Astrocyte of the hippocampus (primary cell): Measurements from ENCODE around the gene GMPPA.

ENCODE experiments used
- DNase-seq: peaks from one replicate; pipeline ENCODE4 v3.0.0; 2011; ENCODE audit warnings: low read depth, low spot score

GMPPA gene

DNA sequence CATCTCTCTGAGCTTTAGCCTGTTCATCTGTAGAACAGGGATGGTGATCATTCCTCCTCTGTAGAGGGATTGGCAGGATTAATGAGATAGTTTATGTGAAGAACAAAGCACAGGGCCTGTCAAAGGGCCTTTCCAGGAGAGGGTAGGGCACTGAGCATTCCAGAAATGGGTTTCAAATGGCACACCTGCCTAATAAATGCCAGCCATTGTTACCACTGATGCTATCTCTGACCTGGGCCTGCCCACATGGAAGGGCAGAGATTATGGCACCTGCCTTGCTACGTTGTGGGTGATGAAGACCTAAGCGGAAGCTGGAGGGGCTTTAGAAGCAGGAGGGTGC lies 31.0 kb upstream of the GMPPA start:
- DNase-seq = no peak

DNA sequence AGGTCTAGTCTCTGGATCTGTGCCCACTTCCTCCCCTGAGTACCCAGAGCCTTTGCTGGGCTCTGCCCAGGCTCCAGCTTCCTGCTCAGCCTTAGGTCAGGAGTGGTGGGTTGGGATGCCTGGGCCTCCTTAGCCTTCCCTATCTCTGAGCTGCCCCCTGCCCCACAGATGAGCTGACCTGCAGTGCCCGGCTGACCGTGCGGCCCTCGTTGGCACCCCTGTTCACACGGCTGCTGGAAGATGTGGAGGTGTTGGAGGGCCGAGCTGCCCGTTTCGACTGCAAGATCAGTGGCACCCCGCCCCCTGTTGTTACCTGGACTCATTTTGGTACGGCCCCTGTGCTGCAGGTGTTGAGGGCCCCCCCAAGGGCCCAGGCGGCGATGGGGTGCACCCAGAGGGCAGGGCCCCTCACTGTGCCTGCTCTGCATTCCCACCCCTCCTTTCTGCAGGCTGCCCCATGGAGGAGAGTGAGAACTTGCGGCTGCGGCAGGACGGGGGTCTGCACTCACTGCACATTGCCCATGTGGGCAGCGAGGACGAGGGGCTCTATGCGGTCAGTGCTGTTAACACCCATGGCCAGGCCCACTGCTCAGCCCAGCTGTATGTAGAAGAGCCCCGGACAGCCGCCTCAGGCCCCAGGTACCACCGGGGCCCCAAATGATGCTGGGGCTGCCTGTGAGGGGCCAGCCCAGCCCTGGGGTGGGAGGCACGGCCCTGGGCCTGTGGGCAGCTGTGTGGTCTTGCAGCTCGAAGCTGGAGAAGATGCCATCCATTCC lies 30.1 kb upstream of the GMPPA start:
- DNase-seq = no peak

DNA sequence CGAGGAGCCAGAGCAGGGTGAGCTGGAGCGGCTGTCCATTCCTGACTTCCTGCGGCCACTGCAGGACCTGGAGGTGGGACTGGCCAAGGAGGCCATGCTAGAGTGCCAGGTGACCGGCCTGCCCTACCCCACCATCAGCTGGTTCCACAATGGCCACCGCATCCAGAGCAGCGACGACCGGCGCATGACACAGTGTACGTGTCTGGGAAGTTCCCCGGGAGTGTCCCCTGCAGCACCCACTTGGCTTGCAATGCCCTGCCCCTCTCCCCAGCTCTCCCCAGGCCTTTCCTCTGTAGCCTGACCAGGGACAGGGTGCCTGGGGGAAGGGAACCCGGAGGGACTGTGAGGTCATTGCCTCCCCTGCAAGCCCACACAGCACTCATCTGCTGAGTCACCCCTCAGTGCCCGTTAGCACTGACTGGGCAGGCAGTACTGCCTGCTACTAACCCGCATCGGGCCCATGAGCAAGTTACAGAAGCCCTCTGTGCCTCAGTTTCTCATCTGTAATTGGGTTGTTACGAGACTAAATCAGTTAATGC lies 29.4 kb upstream of the GMPPA start:
- peak; percentile 80 for DNase-seq

DNA sequence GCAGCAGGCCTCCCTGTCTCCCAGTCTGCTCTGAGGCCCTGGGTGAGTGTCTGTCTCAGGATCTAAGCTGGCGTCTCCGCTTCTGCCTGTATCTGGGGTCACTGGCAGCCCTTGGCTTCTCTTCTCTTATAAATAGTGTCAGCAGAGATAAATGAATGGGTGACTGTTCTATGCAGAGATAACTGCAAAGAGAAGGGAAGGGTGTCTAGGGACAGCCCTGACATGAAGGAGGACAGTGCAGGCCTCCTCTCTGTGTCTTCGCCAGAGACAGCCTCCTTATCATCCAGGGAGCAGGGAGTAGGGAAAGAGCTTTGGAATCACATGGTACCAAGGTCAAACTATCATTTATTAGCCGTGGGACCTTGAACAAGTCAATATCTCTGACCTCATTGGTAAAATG lies 28.3 kb upstream of the GMPPA start:
- DNase-seq = no peak

DNA sequence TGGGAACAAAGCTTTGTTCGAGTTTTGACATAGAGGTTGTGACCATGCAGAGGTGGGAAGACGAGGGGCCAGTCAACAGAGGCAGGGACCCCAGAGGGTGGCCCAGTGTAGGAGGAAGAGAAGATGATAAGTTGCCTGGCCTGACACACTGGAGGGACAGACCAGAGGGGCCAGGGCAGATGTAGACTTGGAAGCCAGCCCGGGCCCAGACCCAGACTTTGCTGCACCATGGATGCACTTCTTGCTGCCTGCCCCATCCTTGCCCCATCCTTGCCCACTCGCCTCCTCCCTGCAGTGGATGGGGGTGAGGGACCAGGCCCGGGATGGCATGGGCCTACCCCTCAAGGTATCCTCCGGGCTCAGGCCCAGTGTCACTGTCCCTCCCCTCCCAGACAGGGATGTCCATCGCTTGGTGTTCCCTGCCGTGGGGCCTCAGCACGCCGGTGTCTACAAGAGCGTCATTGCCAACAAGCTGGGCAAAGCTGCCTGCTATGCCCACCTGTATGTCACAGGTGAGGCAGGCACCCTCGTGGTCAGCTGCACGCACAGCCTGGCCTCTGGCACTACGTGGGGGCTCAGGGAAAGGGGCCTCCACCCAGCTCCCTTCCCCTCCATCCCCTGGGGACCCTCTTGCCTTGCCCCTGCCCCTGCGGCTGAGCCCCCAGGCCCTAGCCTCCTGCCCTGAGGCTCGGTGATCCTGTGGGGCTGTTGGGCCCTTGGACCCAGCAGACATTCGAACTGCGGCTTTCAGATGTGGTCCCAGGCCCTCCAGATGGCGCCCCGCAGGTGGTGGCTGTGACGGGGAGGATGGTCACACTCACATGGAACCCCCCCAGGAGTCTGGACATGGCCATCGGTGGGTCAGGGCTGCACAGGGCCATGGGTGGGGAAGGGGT lies 27.0 kb upstream of the GMPPA start:
- no peak for DNase-seq

DNA sequence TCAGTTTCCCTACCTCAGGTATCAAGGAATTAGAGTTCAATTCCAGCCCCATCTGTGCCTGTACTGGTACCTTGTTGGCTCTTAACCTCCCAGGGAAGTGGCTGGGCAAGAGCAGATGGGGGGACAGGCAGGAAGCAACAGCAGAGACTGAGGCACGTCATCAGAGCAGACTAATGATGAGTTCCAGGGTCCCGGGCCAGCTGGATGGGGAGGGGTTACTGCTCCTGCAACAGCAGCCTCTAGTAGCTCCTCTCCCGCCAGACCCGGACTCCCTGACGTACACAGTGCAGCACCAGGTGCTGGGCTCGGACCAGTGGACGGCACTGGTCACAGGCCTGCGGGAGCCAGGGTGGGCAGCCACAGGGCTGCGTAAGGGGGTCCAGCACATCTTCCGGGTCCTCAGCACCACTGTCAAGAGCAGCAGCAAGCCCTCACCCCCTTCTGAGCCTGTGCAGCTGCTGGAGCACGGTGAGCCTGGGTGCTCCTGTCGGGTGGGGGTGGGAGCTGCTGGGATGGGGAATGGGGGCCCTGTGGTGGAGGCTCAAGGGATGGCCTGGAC lies 26.0 kb upstream of the GMPPA start:
- no peak for DNase-seq

DNA sequence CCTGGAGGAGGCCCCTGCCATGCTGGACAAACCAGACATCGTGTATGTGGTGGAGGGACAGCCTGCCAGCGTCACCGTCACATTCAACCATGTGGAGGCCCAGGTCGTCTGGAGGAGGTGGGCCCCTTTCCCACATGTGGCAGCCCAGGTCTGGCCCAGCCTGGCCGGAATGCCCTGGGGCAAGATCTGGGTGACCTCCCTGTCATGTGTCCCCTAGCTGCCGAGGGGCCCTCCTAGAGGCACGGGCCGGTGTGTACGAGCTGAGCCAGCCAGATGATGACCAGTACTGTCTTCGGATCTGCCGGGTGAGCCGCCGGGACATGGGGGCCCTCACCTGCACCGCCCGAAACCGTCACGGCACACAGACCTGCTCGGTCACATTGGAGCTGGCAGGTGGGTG lies 25.2 kb upstream of the GMPPA start:
- DNase-seq = no peak

DNA sequence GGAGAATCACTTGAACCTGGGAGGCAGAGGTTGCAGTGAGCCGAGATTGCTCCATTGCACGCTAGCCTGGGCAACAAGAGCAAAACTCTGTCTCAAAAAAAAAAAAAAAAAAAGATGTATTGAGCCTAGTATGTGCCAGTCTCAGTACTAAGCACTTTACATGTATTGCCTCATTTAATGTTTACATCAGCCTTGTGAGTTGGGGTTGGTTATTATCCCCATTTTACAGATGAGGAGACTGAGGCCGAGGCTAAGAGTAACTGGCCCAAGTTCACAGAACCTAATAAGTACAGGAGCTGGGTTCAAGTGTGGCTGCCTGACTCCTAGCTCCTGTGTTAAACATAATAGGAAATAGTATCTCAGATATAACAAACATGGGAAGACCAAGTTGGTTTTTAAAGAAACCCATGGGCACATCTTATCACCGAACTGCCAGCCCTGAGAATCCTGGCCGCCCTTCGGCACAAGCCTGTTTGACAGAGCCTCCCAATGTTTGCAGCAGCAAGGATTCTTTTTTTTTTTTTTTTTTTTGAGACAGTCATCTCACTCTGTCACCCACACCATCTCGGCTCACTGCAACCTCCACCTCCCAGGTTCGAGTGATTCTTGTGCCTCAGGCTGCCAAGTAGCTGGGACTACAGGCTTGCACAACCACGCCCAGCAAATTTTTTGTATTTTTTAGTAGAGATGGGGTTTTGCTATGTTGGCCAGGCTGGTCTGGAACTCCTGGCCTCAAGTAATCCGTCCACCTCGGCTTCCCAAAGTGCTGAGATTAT lies 24.2 kb upstream of the GMPPA start:
- no peak for DNase-seq

DNA sequence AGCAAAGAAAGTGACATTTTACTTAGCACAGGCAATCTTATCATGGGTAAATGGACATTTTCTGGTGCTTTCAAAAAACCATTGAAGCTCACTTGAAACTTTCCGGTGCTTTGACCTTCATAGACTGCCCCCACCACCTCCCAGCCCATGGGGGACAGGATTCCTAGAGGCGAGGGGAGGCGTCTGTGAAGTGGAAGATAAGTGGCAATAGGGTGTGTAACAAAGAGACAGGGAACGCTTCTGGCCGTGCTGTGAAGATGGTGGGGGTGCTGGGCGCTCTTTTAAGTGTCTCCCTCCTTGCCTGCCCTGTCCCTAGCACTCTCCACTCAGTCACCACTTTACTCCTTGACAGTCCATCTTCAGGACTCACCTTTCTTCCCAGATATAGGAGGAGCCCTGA lies 23.4 kb upstream of the GMPPA start:
- DNase-seq = no peak

DNA sequence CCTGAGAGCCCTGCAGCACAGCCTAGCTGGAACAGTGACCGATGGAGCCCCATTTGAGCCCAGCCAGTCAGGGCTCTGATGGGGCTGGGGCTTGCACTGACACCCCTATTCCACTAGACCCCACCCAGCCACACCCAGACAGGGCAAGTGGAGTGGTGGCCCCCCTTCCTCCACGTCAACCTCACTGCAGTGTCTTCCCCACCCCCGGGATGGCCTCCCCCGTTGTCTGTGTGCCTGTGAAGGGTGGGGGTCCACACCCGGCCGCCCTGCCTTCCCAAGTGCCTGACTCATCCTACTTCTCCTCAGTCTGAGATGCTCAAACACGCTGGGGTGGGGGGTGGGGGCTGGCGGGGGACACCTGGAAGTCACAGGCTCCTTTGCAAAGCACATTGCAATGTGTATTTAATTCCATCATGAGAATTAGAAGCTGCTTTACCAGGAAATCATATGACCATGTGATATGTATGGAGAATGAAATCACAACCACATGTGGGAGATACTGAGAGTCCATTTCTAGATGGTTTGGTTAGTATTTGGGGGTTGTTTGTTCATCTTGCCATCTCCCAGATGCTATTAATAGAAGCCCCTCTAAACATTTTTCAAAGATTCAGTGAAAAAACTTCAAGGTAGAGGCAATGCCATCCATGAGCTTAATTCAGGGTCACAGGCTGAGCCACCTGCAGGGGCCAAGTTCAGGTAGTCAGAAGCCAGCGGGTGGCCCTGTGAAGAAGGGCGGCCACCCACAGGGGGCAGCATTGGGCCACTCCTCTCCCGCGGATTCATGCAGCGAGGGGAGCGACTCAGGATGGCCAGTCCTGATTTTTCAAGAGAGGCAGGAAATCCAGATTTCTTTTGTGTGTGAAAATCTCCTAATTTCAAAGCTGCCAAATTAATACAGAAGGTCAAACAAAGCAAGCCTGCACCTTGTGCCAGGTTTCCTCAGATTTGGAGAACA lies 22.7 kb upstream of the GMPPA start:
- peak; percentile 81 for DNase-seq

DNA sequence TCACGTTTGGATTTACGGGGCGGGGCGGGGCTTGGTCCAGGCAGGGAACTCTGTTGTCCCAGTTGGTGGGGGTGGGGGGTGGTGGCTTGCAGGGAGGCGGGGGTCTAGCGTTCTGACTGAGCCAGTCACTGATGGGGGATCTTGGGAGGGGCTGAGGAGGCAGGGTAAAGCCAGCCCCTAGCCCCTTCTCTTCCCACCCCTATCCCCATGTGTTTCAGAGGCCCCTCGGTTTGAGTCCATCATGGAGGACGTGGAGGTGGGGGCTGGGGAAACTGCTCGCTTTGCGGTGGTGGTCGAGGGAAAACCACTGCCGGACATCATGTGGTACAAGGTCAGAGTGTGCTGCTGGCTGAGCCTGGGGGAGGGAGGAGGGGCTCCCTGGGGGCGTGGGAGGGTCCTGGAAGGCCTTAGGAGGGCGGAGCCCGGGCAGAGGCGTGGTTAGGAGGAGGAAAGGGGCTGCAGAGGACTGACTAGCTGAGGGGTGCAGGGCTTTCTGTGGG lies 22.0 kb upstream of the GMPPA start:
- DNase-seq = no peak

DNA sequence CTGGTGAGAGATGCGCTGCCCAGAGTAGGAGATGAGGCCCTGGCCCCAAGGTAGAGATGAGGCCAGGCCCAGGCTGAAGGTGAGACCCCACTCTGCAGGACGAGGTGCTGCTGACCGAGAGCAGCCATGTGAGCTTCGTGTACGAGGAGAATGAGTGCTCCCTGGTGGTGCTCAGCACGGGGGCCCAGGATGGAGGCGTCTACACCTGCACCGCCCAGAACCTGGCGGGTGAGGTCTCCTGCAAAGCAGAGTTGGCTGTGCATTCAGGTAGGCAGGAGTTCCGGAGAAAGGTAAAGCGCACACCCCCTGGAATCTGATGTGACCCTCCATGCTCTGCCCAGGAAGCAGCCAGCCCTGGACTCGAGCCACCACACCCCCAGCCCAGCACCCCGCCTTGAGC lies 21.5 kb upstream of the GMPPA start:
- no peak for DNase-seq

DNA sequence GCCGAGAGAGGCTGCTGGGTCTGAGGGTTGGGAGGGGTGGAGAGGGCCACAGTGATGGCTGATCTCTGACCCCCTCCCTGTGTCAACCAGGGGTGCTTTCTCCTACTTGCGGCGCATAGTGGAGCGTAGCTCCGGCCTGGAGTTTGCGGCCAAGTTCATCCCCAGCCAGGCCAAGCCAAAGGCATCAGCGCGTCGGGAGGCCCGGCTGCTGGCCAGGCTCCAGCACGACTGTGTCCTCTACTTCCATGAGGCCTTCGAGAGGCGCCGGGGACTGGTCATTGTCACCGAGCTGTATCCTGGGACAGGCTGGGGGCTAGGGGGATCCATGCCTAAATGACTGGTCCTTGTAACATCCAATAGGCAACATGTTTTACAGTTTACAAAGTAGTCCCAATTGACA lies 20.9 kb upstream of the GMPPA start:
- no peak for DNase-seq

DNA sequence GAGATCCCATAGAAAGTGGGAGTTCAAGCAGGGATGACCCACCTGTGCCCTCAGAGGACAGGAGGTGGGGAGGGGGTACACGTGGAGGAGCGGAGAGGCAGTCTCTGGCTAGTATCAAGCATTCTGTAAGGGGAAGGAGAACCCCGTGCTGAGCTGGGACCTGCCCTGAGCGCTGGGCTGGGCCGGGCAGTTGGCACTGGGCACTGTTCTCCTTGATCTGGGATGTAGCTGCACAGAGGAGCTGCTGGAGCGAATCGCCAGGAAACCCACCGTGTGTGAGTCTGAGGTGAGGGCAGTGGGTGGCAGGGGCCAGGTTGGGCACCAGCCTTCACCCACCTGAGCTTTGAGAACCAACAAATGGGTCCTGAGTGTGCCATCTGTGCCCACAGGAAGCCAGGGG lies 19.8 kb upstream of the GMPPA start:
- no peak for DNase-seq

DNA sequence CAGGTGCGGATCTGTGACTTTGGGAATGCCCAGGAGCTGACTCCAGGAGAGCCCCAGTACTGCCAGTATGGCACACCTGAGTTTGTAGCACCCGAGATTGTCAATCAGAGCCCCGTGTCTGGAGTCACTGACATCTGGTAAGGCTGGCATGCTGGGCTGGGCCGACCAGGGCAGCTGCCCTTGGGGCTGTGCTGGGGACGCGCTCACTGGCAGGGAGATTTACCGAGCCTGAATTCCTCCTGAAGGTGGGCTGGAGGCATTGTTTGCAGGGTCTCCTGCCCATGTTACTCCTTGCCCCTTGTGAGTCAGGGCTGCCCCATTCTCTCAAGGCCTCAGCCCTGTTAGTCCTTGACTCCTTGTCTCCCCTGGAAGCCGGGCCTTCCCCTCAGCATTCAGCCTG lies 18.7 kb upstream of the GMPPA start:
- no peak for DNase-seq

DNA sequence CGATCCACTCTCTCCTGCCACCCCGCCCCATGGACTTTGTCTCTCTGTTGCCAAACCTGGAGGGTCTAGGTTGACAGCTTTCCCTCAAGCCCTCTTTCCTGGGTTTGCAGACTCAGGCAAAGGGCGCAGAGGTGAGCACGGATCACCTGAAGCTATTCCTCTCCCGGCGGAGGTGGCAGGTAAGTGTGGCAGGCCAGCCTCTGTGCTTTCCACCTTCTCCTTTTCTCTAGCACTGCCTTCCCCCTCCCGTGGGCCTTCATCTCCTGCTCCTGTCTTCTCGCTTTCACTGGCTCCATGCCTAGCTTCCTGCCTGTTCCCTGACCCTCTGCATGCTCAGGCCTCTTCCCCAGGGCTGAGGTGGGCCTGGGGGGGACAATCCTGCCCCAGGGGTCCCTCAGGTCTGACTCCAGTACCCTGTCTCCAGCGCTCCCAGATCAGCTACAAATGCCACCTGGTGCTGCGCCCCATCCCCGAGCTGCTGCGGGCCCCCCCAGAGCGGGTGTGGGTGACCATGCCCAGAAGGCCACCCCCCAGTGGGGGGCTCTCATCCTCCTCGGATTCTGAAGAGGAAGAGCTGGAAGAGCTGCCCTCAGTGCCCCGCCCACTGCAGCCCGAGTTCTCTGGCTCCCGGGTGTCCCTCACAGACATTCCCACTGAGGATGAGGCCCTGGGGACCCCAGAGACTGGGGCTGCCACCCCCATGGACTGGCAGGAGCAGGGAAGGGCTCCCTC lies 15.9 kb upstream of the GMPPA start:
- DNase-seq = no peak

DNA sequence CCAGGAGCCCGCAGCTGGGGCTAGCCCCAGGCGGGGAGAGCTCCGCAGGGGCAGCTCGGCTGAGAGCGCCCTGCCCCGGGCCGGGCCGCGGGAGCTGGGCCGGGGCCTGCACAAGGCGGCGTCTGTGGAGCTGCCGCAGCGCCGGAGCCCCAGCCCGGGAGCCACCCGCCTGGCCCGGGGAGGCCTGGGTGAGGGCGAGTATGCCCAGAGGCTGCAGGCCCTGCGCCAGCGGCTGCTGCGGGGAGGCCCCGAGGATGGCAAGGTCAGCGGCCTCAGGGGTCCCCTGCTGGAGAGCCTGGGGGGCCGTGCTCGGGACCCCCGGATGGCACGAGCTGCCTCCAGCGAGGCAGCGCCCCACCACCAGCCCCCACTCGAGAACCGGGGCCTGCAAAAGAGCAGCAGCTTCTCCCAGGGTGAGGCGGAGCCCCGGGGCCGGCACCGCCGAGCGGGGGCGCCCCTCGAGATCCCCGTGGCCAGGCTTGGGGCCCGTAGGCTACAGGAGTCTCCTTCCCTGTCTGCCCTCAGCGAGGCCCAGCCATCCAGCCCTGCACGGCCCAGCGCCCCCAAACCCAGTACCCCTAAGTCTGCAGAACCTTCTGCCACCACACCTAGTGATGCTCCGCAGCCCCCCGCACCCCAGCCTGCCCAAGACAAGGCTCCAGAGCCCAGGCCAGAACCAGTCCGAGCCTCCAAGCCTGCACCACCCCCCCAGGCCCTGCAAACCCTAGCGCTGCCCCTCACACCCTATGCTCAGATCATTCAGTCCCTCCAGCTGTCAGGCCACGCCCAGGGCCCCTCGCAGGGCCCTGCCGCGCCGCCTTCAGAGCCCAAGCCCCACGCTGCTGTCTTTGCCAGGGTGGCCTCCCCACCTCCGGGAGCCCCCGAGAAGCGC lies 15.0 kb upstream of the GMPPA start:
- no peak for DNase-seq

DNA sequence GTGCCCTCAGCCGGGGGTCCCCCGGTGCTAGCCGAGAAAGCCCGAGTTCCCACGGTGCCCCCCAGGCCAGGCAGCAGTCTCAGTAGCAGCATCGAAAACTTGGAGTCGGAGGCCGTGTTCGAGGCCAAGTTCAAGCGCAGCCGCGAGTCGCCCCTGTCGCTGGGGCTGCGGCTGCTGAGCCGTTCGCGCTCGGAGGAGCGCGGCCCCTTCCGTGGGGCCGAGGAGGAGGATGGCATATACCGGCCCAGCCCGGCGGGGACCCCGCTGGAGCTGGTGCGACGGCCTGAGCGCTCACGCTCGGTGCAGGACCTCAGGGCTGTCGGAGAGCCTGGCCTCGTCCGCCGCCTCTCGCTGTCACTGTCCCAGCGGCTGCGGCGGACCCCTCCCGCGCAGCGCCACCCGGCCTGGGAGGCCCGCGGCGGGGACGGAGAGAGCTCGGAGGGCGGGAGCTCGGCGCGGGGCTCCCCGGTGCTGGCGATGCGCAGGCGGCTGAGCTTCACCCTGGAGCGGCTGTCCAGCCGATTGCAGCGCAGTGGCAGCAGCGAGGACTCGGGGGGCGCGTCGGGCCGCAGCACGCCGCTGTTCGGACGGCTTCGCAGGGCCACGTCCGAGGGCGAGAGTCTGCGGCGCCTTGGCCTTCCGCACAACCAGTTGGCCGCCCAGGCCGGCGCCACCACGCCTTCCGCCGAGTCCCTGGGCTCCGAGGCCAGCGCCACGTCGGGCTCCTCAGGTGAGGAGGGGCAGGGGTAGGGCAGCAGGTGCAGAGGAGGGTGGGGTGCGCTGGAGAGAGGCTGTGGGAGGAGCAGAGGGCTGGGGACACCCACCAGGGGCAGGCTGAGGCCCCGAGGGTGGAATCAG lies 14.1 kb upstream of the GMPPA start:
- peak; percentile 38 for DNase-seq
